ENCODE results near the gene CYBRD1. TPM values are rescaled to one million over a fixed set of nuclear protein-coding genes. Genes with fewer than 3 reads are reported as not detected.

CYBRD1 gene
- total RNA-seq, 1 donor from 2014 or later, result 148 TPM

GRCh38 chr2:171551836-171552235 lies 29.6 kb downstream of the CYBRD1 start:
- Mint-ChIP-seq H3K9me3 (ENCODE audit: unreplicated experiment) (no peaks in the 10 kb centered on the region), H3K36me3 (ENCODE audit: unreplicated experiment) (peaks cover 44% of the 10 kb centered on the region), H3K27me3 (ENCODE audit: unreplicated experiment) (no peaks in the 10 kb centered on the region), H3K4me3 (ENCODE audit: unreplicated experiment) (no peak overlapping the region), H3K4me1 (ENCODE audit: unreplicated experiment) (peaks cover 10% of the 10 kb centered on the region), H3K27ac (ENCODE audit: unreplicated experiment) (no peak overlapping the region)
- TF ChIP-seq, protein P1, sequence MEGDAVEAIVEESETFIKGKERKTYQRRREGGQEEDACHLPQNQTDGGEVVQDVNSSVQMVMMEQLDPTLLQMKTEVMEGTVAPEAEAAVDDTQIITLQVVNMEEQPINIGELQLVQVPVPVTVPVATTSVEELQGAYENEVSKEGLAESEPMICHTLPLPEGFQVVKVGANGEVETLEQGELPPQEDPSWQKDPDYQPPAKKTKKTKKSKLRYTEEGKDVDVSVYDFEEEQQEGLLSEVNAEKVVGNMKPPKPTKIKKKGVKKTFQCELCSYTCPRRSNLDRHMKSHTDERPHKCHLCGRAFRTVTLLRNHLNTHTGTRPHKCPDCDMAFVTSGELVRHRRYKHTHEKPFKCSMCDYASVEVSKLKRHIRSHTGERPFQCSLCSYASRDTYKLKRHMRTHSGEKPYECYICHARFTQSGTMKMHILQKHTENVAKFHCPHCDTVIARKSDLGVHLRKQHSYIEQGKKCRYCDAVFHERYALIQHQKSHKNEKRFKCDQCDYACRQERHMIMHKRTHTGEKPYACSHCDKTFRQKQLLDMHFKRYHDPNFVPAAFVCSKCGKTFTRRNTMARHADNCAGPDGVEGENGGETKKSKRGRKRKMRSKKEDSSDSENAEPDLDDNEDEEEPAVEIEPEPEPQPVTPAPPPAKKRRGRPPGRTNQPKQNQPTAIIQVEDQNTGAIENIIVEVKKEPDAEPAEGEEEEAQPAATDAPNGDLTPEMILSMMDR (IDR thresholded peaks at IDR 0.05), result no peak
- no peak for DNase-seq (ENCODE audit: extremely low spot score, unreplicated experiment)

GRCh38 chr2:171553236-171553635 lies 31.0 kb downstream of the CYBRD1 start:
- Mint-ChIP-seq H3K27me3 (ENCODE audit: unreplicated experiment) (no peaks in the 10 kb centered on the region), H3K4me1 (ENCODE audit: unreplicated experiment) (peaks cover 10% of the 10 kb centered on the region), H3K4me3 (ENCODE audit: unreplicated experiment) (no peak overlapping the region), H3K27ac (ENCODE audit: unreplicated experiment) (no peak overlapping the region), H3K9me3 (ENCODE audit: unreplicated experiment) (no peaks in the 10 kb centered on the region), H3K36me3 (ENCODE audit: unreplicated experiment) (peaks cover 40% of the 10 kb centered on the region)
- DNase-seq (ENCODE audit: extremely low spot score, unreplicated experiment), result no peak
- TF ChIP-seq, protein P1 (IDR thresholded peaks at IDR 0.05), result no peak

GRCh38 chr2:171553858-171554257 lies 31.6 kb downstream of the CYBRD1 start:
- DNase-seq (ENCODE audit: extremely low spot score, unreplicated experiment), result no peak
- Mint-ChIP-seq H3K27me3 (ENCODE audit: unreplicated experiment) (no peaks in the 10 kb centered on the region), H3K4me1 (ENCODE audit: unreplicated experiment) (peaks cover 10% of the 10 kb centered on the region), H3K36me3 (ENCODE audit: unreplicated experiment) (peaks cover 37% of the 10 kb centered on the region), H3K27ac (ENCODE audit: unreplicated experiment) (no peak overlapping the region), H3K9me3 (ENCODE audit: unreplicated experiment) (no peaks in the 10 kb centered on the region), H3K4me3 (ENCODE audit: unreplicated experiment) (no peak overlapping the region)
- TF ChIP-seq, protein P1 (IDR thresholded peaks at IDR 0.05), result no peak

DNA sequence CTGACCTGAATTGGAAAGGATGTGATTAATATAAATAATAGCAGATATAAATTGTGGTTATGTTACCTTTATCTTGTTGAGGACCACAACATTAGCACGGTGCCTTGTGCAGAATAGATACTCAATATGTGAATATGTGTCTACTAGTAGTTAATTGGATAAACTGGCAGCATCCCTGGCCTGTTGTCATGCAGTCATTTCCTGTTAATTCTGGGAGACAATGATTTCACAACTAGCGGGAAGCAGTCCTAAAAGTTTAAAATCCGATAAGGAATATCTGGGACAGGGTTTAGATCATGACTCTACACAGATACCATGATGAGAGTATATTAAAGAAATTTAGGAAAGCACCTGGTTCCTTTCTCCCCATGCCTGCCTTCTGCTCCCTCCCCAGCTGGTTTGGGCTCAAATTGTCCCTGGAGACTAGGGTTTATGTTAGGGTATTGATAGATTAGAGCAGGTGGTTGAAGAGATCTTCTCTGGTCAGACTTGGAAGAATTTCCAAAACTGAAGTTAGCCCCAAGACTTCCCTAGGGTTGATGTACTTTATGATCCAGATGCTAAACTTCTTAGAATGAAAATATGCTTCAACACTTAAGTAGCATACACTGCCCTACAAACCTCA lies 32.8 kb downstream of the CYBRD1 start:
- no peaks in the 10 kb centered on the region for H3K27me3 Mint-ChIP-seq (ENCODE audit: unreplicated experiment)
- H3K27ac Mint-ChIP-seq (ENCODE audit: unreplicated experiment), result no peak overlapping the region
- H3K4me3 Mint-ChIP-seq (ENCODE audit: unreplicated experiment), result no peak overlapping the region
- no peak for DNase-seq (ENCODE audit: extremely low spot score, unreplicated experiment)
- H3K9me3 Mint-ChIP-seq (ENCODE audit: unreplicated experiment), result no peaks in the 10 kb centered on the region
- H3K4me1 Mint-ChIP-seq (ENCODE audit: unreplicated experiment), result peaks cover 8% of the 10 kb centered on the region
- peaks cover 34% of the 10 kb centered on the region for H3K36me3 Mint-ChIP-seq (ENCODE audit: unreplicated experiment)
- TF ChIP-seq, protein P1 (IDR thresholded peaks at IDR 0.05), result no peak

DNA sequence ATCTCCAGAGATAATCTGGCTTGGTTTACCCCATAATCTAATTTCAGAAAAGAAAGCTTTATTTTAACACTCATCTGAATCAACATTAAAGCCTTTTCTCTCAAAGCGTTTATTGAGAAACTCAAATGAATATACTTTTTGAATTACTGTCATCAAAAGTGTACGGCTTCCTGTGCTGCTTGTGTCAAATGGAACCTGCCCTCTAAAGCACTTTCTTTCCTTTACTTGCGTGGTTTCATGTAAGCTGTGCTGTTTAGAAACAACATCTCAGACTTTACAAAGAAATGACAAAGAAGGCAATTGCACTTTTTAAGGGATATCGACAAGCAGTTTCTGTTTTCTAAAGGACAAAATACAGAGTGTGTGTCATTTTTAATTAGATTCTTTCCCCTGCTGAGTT lies 35.1 kb downstream of the CYBRD1 start:
- DNase-seq (ENCODE audit: extremely low spot score, unreplicated experiment), result no peak
- Mint-ChIP-seq H3K9me3 (ENCODE audit: unreplicated experiment) (no peaks in the 10 kb centered on the region), H3K4me1 (ENCODE audit: unreplicated experiment) (peaks cover 3% of the 10 kb centered on the region), H3K27me3 (ENCODE audit: unreplicated experiment) (no peaks in the 10 kb centered on the region), H3K4me3 (ENCODE audit: unreplicated experiment) (no peak overlapping the region), H3K27ac (ENCODE audit: unreplicated experiment) (no peak overlapping the region), H3K36me3 (ENCODE audit: unreplicated experiment) (peaks cover 29% of the 10 kb centered on the region)
- TF ChIP-seq, protein P1 (IDR thresholded peaks at IDR 0.05), result no peak

Data from osteocyte (in vitro differentiated cells).